ENCODE data around the gene MED31.

Gene MED31

GRCh38 chr17:6639014-6639585 lies 12.3 kb downstream of the MED31 start:
- no peak overlapping the region for H2AFZ ChIP-seq (ENCODE audit: low read depth, low read length)
- H4K91ac ChIP-seq (ENCODE audit: low read length) = peak overlapping the region; percentile 11
- H3K4me3 ChIP-seq (ENCODE audit: insufficient read depth in 1 of 2, low read depth in 1 of 2, low read length in 2 of 2) = peak overlapping the region; percentile 87 to 100
- no peak overlapping the region for H3K23ac ChIP-seq (ENCODE audit: low read length in 2 of 2)
- peak overlapping the region; percentile 77 for H2AK5ac ChIP-seq (ENCODE audit: low read length, severe bottlenecking)
- peaks cover 27% of the 10 kb centered on the region for H3K4me1 ChIP-seq (ENCODE audit: control insufficient read depth, insufficient read depth, low read depth, low read length)
- H4K8ac ChIP-seq (ENCODE audit: low read length) = peak overlapping the region; percentile 51
- H2BK15ac ChIP-seq (ENCODE audit: low read depth, poor library complexity, severe bottlenecking) = no peak overlapping the region
- peak overlapping the region in 1 of 2 experiments; percentile 42 for H3K18ac ChIP-seq (ENCODE audit: low read depth in 1 of 2, low read length in 2 of 2)
- no peak for DNase-seq
- H3K27ac ChIP-seq (ENCODE audit: low read length, poor library complexity, severe bottlenecking) = no peak overlapping the region
- no peaks in the 10 kb centered on the region for H3K9me3 ChIP-seq (ENCODE audit: control insufficient read depth, low read length)
- peak overlapping the region; percentile 6 for H2BK120ac ChIP-seq (ENCODE audit: low read depth, low read length)
- H2BK12ac ChIP-seq (ENCODE audit: low read length in 2 of 2) = peak overlapping the region in 1 of 2 experiments; percentile 6
- H3K9ac ChIP-seq (ENCODE audit: low read length) = peak overlapping the region; percentile 96
- peak overlapping the region in 1 of 2 experiments; percentile 38 for H3K14ac ChIP-seq (ENCODE audit: low read length in 2 of 2)
- peak overlapping the region; percentile 89 for H3K4me2 ChIP-seq (ENCODE audit: low read length, poor library complexity, severe bottlenecking)
- WGBS = 66% methylated on average over 15 of the region's 15 CpGs
- H3K27me3 ChIP-seq (ENCODE audit: control insufficient read depth in 1 of 2, insufficient read depth in 1 of 2, low read length in 2 of 2) = no peaks in the 10 kb centered on the region
- H3K36me3 ChIP-seq (ENCODE audit: control insufficient read depth in 1 of 2, insufficient read depth in 2 of 2, low read depth in 1 of 2, low read length in 2 of 2) = peaks cover 20 to 35% of the 10 kb centered on the region in 2 experiments
- peak overlapping the region in 1 of 2 experiments; percentile 40 for H3K4ac ChIP-seq (ENCODE audit: low read depth in 1 of 2, low read length in 2 of 2)
- H2BK5ac ChIP-seq (ENCODE audit: low read depth, low read length, poor library complexity, severe bottlenecking) = no peak overlapping the region
- peaks cover 39% of the 10 kb centered on the region for H3K79me1 ChIP-seq (replicated peaks; ENCODE audit: low read length, poor library complexity, severe bottlenecking)

GRCh38 chr17:6638046-6638908 lies 13.1 kb downstream of the MED31 start:
- Histone ChIP-seq H3K18ac (ENCODE audit: low read depth in 1 of 2, low read length in 2 of 2) (no peak overlapping the region), H2BK12ac (ENCODE audit: low read length in 2 of 2) (peak overlapping the region in 1 of 2 experiments; percentile 29), H3K4me2 (ENCODE audit: low read length, poor library complexity, severe bottlenecking) (peak overlapping the region; percentile 89), H4K8ac (ENCODE audit: low read length) (peak overlapping the region; percentile 57), H3K4ac (ENCODE audit: low read depth in 1 of 2, low read length in 2 of 2) (no peak overlapping the region), H2BK5ac (ENCODE audit: low read depth, low read length, poor library complexity, severe bottlenecking) (no peak overlapping the region), H3K14ac (ENCODE audit: low read length in 2 of 2) (peak overlapping the region in 1 of 2 experiments; percentile 61), H3K23ac (ENCODE audit: low read length in 2 of 2) (peak overlapping the region in 1 of 2 experiments; percentile 37), H2BK15ac (ENCODE audit: low read depth, poor library complexity, severe bottlenecking) (no peak overlapping the region), H2BK120ac (ENCODE audit: low read depth, low read length) (no peak overlapping the region), H3K27me3 (ENCODE audit: control insufficient read depth in 1 of 2, insufficient read depth in 1 of 2, low read length in 2 of 2) (no peaks in the 10 kb centered on the region), H3K36me3 (ENCODE audit: control insufficient read depth in 1 of 2, insufficient read depth in 2 of 2, low read depth in 1 of 2, low read length in 2 of 2) (peaks cover 21 to 35% of the 10 kb centered on the region in 2 experiments), H3K9me3 (ENCODE audit: control insufficient read depth, low read length) (peaks cover 4% of the 10 kb centered on the region), H2AK5ac (ENCODE audit: low read length, severe bottlenecking) (peak overlapping the region; percentile 77), H3K27ac (ENCODE audit: low read length, poor library complexity, severe bottlenecking) (no peak overlapping the region), H3K79me1 (replicated peaks; ENCODE audit: low read length, poor library complexity, severe bottlenecking) (peaks cover 39% of the 10 kb centered on the region), H4K91ac (ENCODE audit: low read length) (peak overlapping the region; percentile 16), H2AFZ (ENCODE audit: low read depth, low read length) (no peak overlapping the region), H3K4me1 (ENCODE audit: control insufficient read depth, insufficient read depth, low read depth, low read length) (peaks cover 27% of the 10 kb centered on the region), H3K9ac (ENCODE audit: low read length) (peak overlapping the region; percentile 96), H3K4me3 (ENCODE audit: insufficient read depth in 1 of 2, low read depth in 1 of 2, low read length in 2 of 2) (peak overlapping the region in 1 of 2 experiments; percentile 100)
- WGBS = 93% methylated on average over 24 of the region's 24 CpGs
- no peak for DNase-seq

GRCh38 chr17:6637458-6637840 lies 14.0 kb downstream of the MED31 start:
- WGBS = 98% methylated on average over 6 of the region's 6 CpGs

More at GRCh38 chr17:6637458-6637840, 14.0 kb downstream of the MED31 start:
- Histone ChIP-seq H2AK5ac (ENCODE audit: low read length, severe bottlenecking) (no peak overlapping the region), H3K23ac (ENCODE audit: low read length in 2 of 2) (peak overlapping the region in 1 of 2 experiments; percentile 48), H3K4me1 (ENCODE audit: control insufficient read depth, insufficient read depth, low read depth, low read length) (peaks cover 27% of the 10 kb centered on the region), H2BK120ac (ENCODE audit: low read depth, low read length) (no peak overlapping the region), H4K91ac (ENCODE audit: low read length) (no peak overlapping the region), H3K27ac (ENCODE audit: low read length, poor library complexity, severe bottlenecking) (no peak overlapping the region), H3K18ac (ENCODE audit: low read depth in 1 of 2, low read length in 2 of 2) (no peak overlapping the region), H3K79me1 (replicated peaks; ENCODE audit: low read length, poor library complexity, severe bottlenecking) (peaks cover 39% of the 10 kb centered on the region), H2BK5ac (ENCODE audit: low read depth, low read length, poor library complexity, severe bottlenecking) (no peak overlapping the region), H4K8ac (ENCODE audit: low read length) (no peak overlapping the region), H3K36me3 (ENCODE audit: control insufficient read depth in 1 of 2, insufficient read depth in 2 of 2, low read depth in 1 of 2, low read length in 2 of 2) (peaks cover 21 to 35% of the 10 kb centered on the region in 2 experiments), H2AFZ (ENCODE audit: low read depth, low read length) (no peak overlapping the region), H3K4me3 (ENCODE audit: insufficient read depth in 1 of 2, low read depth in 1 of 2, low read length in 2 of 2) (no peak overlapping the region), H3K4ac (ENCODE audit: low read depth in 1 of 2, low read length in 2 of 2) (no peak overlapping the region), H2BK12ac (ENCODE audit: low read length in 2 of 2) (no peak overlapping the region), H3K27me3 (ENCODE audit: control insufficient read depth in 1 of 2, insufficient read depth in 1 of 2, low read length in 2 of 2) (no peaks in the 10 kb centered on the region), H2BK15ac (ENCODE audit: low read depth, poor library complexity, severe bottlenecking) (no peak overlapping the region), H3K9me3 (ENCODE audit: control insufficient read depth, low read length) (peaks cover 6% of the 10 kb centered on the region), H3K14ac (ENCODE audit: low read length in 2 of 2) (no peak overlapping the region), H3K4me2 (ENCODE audit: low read length, poor library complexity, severe bottlenecking) (no peak overlapping the region), H3K9ac (ENCODE audit: low read length) (no peak overlapping the region)
- no peak for DNase-seq
